ENCODE data around the gene KCNIP3.

DNA sequence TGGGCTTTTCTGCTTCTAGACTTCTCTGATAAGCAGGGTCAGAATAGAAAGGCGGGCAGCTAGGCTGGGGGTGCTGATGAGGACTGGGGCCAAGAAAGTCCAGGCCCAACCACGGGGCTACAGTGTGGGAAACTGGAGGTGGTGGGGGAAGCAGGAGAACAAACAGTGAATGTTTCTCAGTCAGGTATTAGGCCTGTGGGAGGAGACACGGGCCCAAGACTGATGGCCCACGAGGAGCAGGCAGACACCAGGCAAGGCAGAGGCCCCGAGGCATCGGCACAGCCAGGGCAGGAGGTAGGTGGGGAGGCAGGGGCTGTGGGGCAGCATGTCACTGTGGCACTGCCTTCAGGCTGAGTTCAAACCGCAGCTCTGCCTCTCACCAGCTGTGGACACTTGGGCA, 40.7 kb downstream of the KCNIP3 start:
- TF ChIP-seq, protein P1, sequence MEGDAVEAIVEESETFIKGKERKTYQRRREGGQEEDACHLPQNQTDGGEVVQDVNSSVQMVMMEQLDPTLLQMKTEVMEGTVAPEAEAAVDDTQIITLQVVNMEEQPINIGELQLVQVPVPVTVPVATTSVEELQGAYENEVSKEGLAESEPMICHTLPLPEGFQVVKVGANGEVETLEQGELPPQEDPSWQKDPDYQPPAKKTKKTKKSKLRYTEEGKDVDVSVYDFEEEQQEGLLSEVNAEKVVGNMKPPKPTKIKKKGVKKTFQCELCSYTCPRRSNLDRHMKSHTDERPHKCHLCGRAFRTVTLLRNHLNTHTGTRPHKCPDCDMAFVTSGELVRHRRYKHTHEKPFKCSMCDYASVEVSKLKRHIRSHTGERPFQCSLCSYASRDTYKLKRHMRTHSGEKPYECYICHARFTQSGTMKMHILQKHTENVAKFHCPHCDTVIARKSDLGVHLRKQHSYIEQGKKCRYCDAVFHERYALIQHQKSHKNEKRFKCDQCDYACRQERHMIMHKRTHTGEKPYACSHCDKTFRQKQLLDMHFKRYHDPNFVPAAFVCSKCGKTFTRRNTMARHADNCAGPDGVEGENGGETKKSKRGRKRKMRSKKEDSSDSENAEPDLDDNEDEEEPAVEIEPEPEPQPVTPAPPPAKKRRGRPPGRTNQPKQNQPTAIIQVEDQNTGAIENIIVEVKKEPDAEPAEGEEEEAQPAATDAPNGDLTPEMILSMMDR (IDR thresholded peaks at IDR 0.05; ENCODE audit: low read depth, low read length) = no peak
- no peak for TF ChIP-seq EZH2phosphoT487 (IDR thresholded peaks at IDR 0.05; ENCODE audit: low read depth)
